Activated CD4-positive, CD25-positive, alpha-beta regulatory T cell treated with anti-CD3 and anti-CD28 coated beads, Interleukin-2, amount 50 U/mL, for 24 hours (primary cell): Measurements from ENCODE around the gene RREB1.

Experiments used
- ATAC-seq, 2 donors: fragments of 150-1000 bp; cut with Tn5 transposase; one replicate each; pipeline ENCODE4 v1.10.0; 2021; ENCODE audit warnings: mild to moderate bottlenecking in 1 of 2, moderate library complexity in 1 of 2

The RREB1 gene

GRCh38 chr6:7107578-7108195 is at the start of gene RREB1:
Gene RREB1 (plus strand): TSS chr6:7107961. CDS start chr6:7181912, 73,951 bp downstream.
- peak; percentile 62 to 63 for ATAC-seq

GRCh38 chr6:7058250-7058923 is 49.4 kb upstream of the RREB1 start:
- peak in 1 of 2 donors; percentile 33 for ATAC-seq

- no peak for ATAC-seq
Observed at GRCh38 chr6:7060769-7061516, 46.8 kb upstream of the RREB1 start.

- no peak for ATAC-seq
Observed at GRCh38 chr6:7062451-7063162, 45.2 kb upstream of the RREB1 start.

- no peak for ATAC-seq
Observed at GRCh38 chr6:7067305-7067704, 40.5 kb upstream of the RREB1 start.

- no peak for ATAC-seq
Observed at GRCh38 chr6:7071405-7071804, 36.4 kb upstream of the RREB1 start.

- no peak for ATAC-seq
Observed at GRCh38 chr6:7073082-7073820, 34.5 kb upstream of the RREB1 start.

GRCh38 chr6:7073821-7074525 is 33.8 kb upstream of the RREB1 start:
- peak; percentile 98 to 100 for ATAC-seq

- ATAC-seq: no peak
Observed at GRCh38 chr6:7074870-7075269, 32.9 kb upstream of the RREB1 start.

- ATAC-seq: no peak
Observed at GRCh38 chr6:7075341-7076000, 32.3 kb upstream of the RREB1 start.

GRCh38 chr6:7077856-7078255 is 29.9 kb upstream of the RREB1 start:
- ATAC-seq: no peak

GRCh38 chr6:7078856-7079255 is 28.9 kb upstream of the RREB1 start:
- no peak for ATAC-seq

- no peak for ATAC-seq
Observed at GRCh38 chr6:7080311-7080710, 27.4 kb upstream of the RREB1 start.

- ATAC-seq: peak in 1 of 2 donors; percentile 18
Observed at GRCh38 chr6:7085911-7086310, 21.9 kb upstream of the RREB1 start.

- ATAC-seq: peak; percentile 63 to 71
Observed at GRCh38 chr6:7086488-7086887, 21.3 kb upstream of the RREB1 start.

- no peak for ATAC-seq
Observed at GRCh38 chr6:7087066-7087465, 20.7 kb upstream of the RREB1 start.

- peak; percentile 60 to 63 for ATAC-seq
Observed at GRCh38 chr6:7087491-7087979, 20.2 kb upstream of the RREB1 start.

- peak; percentile 19 to 28 for ATAC-seq
Observed at GRCh38 chr6:7088076-7088742, 19.6 kb upstream of the RREB1 start.

GRCh38 chr6:7098993-7099392 is 8.8 kb upstream of the RREB1 start:
- no peak for ATAC-seq

GRCh38 chr6:7100072-7100752 is 7.5 kb upstream of the RREB1 start:
- ATAC-seq: no peak
